Measurements from ENCODE around the gene LRTM1.

LRTM1 gene

GRCh38 chr3:54928046-54928770 lies at the start of gene LRTM1:
Gene LRTM1 (minus strand): TSS chr3:54928059. CDS start chr3:54927911, 148 bp downstream.
- no peak for DNase-seq (ENCODE audit: low spot score)

GRCh38 chr3:54977439-54977838 lies 49.6 kb upstream of the LRTM1 start:
- DNase-seq (ENCODE audit: low spot score) = no peak

GRCh38 chr3:54970895-54971294 lies 43.0 kb upstream of the LRTM1 start:
- DNase-seq (ENCODE audit: low spot score) = no peak

- no peak for DNase-seq (ENCODE audit: low spot score)
Measured at GRCh38 chr3:54969652-54970051, 41.8 kb upstream of the LRTM1 start.

GRCh38 chr3:54968546-54969172 lies 40.8 kb upstream of the LRTM1 start:
- no peak for DNase-seq (ENCODE audit: low spot score)

- no peak for DNase-seq (ENCODE audit: low spot score)
Measured at GRCh38 chr3:54967731-54968161, 39.9 kb upstream of the LRTM1 start.

- no peak for DNase-seq (ENCODE audit: low spot score)
Measured at GRCh38 chr3:54966979-54967378, 39.1 kb upstream of the LRTM1 start.

- no peak for DNase-seq (ENCODE audit: low spot score)
Measured at GRCh38 chr3:54965746-54966145, 37.9 kb upstream of the LRTM1 start.

GRCh38 chr3:54964081-54964480 lies 36.2 kb upstream of the LRTM1 start:
- no peak for DNase-seq (ENCODE audit: low spot score)

- no peak for DNase-seq (ENCODE audit: low spot score)
Measured at GRCh38 chr3:54963641-54964040, 35.8 kb upstream of the LRTM1 start.

- no peak for DNase-seq (ENCODE audit: low spot score)
Measured at GRCh38 chr3:54962200-54962599, 34.3 kb upstream of the LRTM1 start.

- no peak for DNase-seq (ENCODE audit: low spot score)
Measured at GRCh38 chr3:54960701-54961100, 32.8 kb upstream of the LRTM1 start.

GRCh38 chr3:54960082-54960481 lies 32.2 kb upstream of the LRTM1 start:
- no peak for DNase-seq (ENCODE audit: low spot score)

GRCh38 chr3:54957711-54958110 lies 29.9 kb upstream of the LRTM1 start:
- DNase-seq (ENCODE audit: low spot score) = no peak

- no peak for DNase-seq (ENCODE audit: low spot score)
Measured at GRCh38 chr3:54955941-54956340, 28.1 kb upstream of the LRTM1 start.

GRCh38 chr3:54955496-54955895 lies 27.6 kb upstream of the LRTM1 start:
- DNase-seq (ENCODE audit: low spot score) = no peak

GRCh38 chr3:54954521-54954920 lies 26.7 kb upstream of the LRTM1 start:
- no peak for DNase-seq (ENCODE audit: low spot score)

GRCh38 chr3:54954022-54954421 lies 26.2 kb upstream of the LRTM1 start:
- no peak for DNase-seq (ENCODE audit: low spot score)

GRCh38 chr3:54951405-54951804 lies 23.5 kb upstream of the LRTM1 start:
- DNase-seq (ENCODE audit: low spot score) = no peak

GRCh38 chr3:54950391-54951003 lies 22.6 kb upstream of the LRTM1 start:
- no peak for DNase-seq (ENCODE audit: low spot score)

- no peak for DNase-seq (ENCODE audit: low spot score)
Measured at GRCh38 chr3:54949491-54950044, 21.7 kb upstream of the LRTM1 start.

- no peak for DNase-seq (ENCODE audit: low spot score)
Measured at GRCh38 chr3:54941690-54942362, 14.0 kb upstream of the LRTM1 start.
